ENCODE data around the gene RPS15. TPM values are rescaled to one million over a fixed set of nuclear protein-coding genes. Genes with fewer than 3 reads are reported as not detected.

Gene RPS15
- total RNA-seq, 3 donors from 2014 or later (not counting 1 experiment from before 2014, with no cell fraction given) = 731 to 872 (median 837) TPM

DNA sequence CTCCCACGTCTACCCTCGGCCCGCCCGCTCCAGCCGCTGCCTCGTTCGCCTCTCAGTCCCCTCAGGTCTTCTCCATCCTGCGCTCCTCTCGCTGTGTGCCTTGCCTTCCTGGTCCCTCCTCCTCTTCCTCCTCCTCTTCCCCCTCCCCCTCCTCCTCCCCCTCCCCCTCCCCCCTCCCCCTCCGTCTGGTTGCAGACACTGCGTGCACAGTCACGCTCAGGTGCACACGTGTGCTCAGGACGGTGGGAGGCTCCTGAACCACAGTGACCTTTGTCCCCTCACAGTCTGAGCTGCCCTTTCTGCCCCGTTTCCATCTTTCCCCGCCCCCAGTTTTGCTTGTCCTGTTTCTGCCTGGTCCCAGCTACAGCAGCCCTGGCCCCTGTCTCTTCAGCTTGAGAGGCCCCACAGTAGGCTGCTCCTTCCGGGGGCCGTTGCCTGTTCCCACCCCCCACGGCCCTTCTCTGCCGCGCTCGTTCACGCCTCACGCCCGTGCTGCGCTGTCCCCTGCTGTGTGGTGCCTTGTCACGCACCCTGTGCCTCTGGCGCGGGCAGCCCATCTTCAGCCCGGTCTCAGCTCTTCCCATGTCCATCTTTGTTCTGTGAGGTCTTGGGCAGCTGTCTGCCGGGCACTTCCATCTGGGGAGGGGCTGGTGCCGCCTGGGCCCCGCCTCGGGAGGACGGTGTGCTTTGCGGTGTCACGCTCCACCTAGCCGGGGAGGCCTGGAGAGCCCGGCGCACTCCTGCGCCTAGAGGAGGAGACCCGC, 13.8 kb upstream of the RPS15 start:
- WGBS (ENCODE audit: insufficient coverage) = 95% methylated on average over 39 of the region's 42 CpGs

GRCh38 chr19:1425102-1425837, 12.9 kb upstream of the RPS15 start:
- intact Hi-C loops (cut with micrococcal nuclease) = no loop called here
- 96% methylated on average over 33 of the region's 33 CpGs for WGBS (ENCODE audit: insufficient coverage)
- no peak for ATAC-seq
- H3K27ac ChIP-seq (ENCODE audit: low read length) = no peak overlapping the region
- no peaks in the 10 kb centered on the region for H3K4me1 ChIP-seq (ENCODE audit: control insufficient read depth, insufficient read depth, low read length)
- no peak overlapping the region for H3K4me3 ChIP-seq (ENCODE audit: low read length)
- no peaks in the 10 kb centered on the region for H3K9me3 ChIP-seq (ENCODE audit: control insufficient read depth, insufficient read depth, low read length)
- no peak for TF ChIP-seq CTCF (IDR thresholded peaks at IDR 0.05)
- H3K27me3 Mint-ChIP-seq (ENCODE audit: low read depth in 2 of 2) = no peaks in the 10 kb centered on the region
- H3K27me3 ChIP-seq (ENCODE audit: control insufficient read depth, insufficient read depth, low read length) = no peaks in the 10 kb centered on the region
- H3K36me3 Mint-ChIP-seq = no peaks in the 10 kb centered on the region
- DNase-seq = no peak
- H3K27ac Mint-ChIP-seq = no peak overlapping the region
- peaks cover 74% of the 10 kb centered on the region for H3K36me3 ChIP-seq (ENCODE audit: control insufficient read depth, insufficient read depth, low read length)
- peaks cover 0 to 4% of the 10 kb centered on the region in 2 donors for H3K4me1 Mint-ChIP-seq
- no peaks in the 10 kb centered on the region for H3K9me3 Mint-ChIP-seq
- H3K4me3 Mint-ChIP-seq = no peak overlapping the region

More for the DNA sequence above, 13.8 kb upstream of the RPS15 start:
- ATAC-seq = no peak
- no peaks in the 10 kb centered on the region for H3K27me3 ChIP-seq (ENCODE audit: control insufficient read depth, insufficient read depth, low read length)
- no peak overlapping the region for H3K4me3 ChIP-seq (ENCODE audit: low read length)
- no peak for TF ChIP-seq CTCF (IDR thresholded peaks at IDR 0.05)
- H3K9me3 Mint-ChIP-seq = no peaks in the 10 kb centered on the region
- no peaks in the 10 kb centered on the region for H3K4me1 ChIP-seq (ENCODE audit: control insufficient read depth, insufficient read depth, low read length)
- no peak for DNase-seq
- no peak overlapping the region for H3K27ac Mint-ChIP-seq
- no peak overlapping the region for H3K27ac ChIP-seq (ENCODE audit: low read length)
- intact Hi-C loops (cut with micrococcal nuclease) = no loop called here
- no peak overlapping the region for H3K4me3 Mint-ChIP-seq
- H3K36me3 Mint-ChIP-seq = peaks cover 3% of the 10 kb centered on the region
- no peaks in the 10 kb centered on the region for H3K27me3 Mint-ChIP-seq (ENCODE audit: low read depth in 2 of 2)
- peaks cover 1 to 8% of the 10 kb centered on the region in 2 donors for H3K4me1 Mint-ChIP-seq
- H3K9me3 ChIP-seq (ENCODE audit: control insufficient read depth, insufficient read depth, low read length) = no peaks in the 10 kb centered on the region
- H3K36me3 ChIP-seq (ENCODE audit: control insufficient read depth, insufficient read depth, low read length) = peaks cover 69% of the 10 kb centered on the region

DNA sequence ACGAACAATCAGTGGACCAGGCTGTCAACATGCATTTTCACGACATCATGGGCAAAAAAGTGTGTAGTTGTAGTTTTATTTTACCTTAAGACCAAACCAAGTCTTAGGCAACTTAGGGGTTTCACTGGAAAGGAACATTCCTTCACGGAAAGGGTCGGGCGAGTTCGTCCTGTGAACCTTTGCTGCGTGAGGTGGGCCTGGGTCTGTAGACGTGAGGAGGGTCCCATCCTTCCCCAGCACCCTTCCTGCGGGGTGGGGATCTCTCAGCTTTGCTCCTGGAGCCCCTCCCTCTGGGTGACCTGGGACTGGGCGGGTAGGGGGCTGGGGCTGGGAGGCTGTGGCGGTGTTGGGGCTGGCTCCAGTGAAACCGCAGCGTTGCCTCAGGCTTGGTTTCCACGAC, 12.3 kb upstream of the RPS15 start:
- intact Hi-C loops (cut with micrococcal nuclease) = no loop called here
- H3K36me3 Mint-ChIP-seq = no peaks in the 10 kb centered on the region

More for the DNA sequence above, 12.3 kb upstream of the RPS15 start:
- Histone ChIP-seq H3K4me3 (ENCODE audit: low read length) (no peak overlapping the region), H3K36me3 (ENCODE audit: control insufficient read depth, insufficient read depth, low read length) (peaks cover 70% of the 10 kb centered on the region), H3K9me3 (ENCODE audit: control insufficient read depth, insufficient read depth, low read length) (no peaks in the 10 kb centered on the region), H3K27ac (ENCODE audit: low read length) (no peak overlapping the region), H3K4me1 (ENCODE audit: control insufficient read depth, insufficient read depth, low read length) (no peaks in the 10 kb centered on the region), H3K27me3 (ENCODE audit: control insufficient read depth, insufficient read depth, low read length) (no peaks in the 10 kb centered on the region)
- ATAC-seq = no peak
- H3K9me3 Mint-ChIP-seq = no peaks in the 10 kb centered on the region
- H3K4me1 Mint-ChIP-seq = peaks cover 0 to 4% of the 10 kb centered on the region in 2 donors
- WGBS (ENCODE audit: insufficient coverage) = 96% methylated on average over 14 of the region's 14 CpGs
- DNase-seq = no peak
- no peaks in the 10 kb centered on the region for H3K27me3 Mint-ChIP-seq (ENCODE audit: low read depth in 2 of 2)
- no peak for TF ChIP-seq CTCF (IDR thresholded peaks at IDR 0.05)
- H3K4me3 Mint-ChIP-seq = no peak overlapping the region
- no peak overlapping the region for H3K27ac Mint-ChIP-seq
